Smooth muscle cell (in vitro differentiated cells): ENCODE measurements around the gene ICAM2. TPM values are rescaled to one million over a fixed set of nuclear protein-coding genes. Genes with fewer than 3 reads are reported as not detected.
"Not testable (repeated sequence)": the region's sequence is repeated elsewhere in the genome, so short reads cannot be mapped to it uniquely, and the experiment has no call there.

Experiments
- DNase-seq: peaks from one replicate; lab custom pipeline; 2025; ENCODE audit not compliant: unreplicated experiment; lab: John Stamatoyannopoulos, UW
- H2AFZ ChIP-seq: fragments of 200-600 bp; sonication (generic); 2 replicates; pipeline ENCODE4 v1.6.0; 2016; ENCODE audit warnings: antibody characterized with exemption, low read depth, mild to moderate bottlenecking
- H3F3A ChIP-seq: fragments of 200-600 bp; sonication (generic); 2 replicates; pipeline ENCODE4 v1.6.0; 2017; ENCODE audit warnings: antibody characterized with exemption, low read depth
- H3K27ac ChIP-seq: fragments of 200-600 bp; sonication (generic); 2 replicates; pipeline ENCODE4 v1.5.1; 2016; ENCODE audit warnings: low read depth, mild to moderate bottlenecking
- H3K27me3 ChIP-seq: fragments of 200-600 bp; sonication (generic); 2 replicates; pipeline ENCODE4 v1.6.1; 2016; ENCODE audit warnings: low read depth, mild to moderate bottlenecking
- H3K36me3 ChIP-seq: fragments of 200-600 bp; sonication (generic); 2 replicates; pipeline ENCODE4 v1.5.1; 2016; ENCODE audit warnings: low read depth
- H3K4me1 ChIP-seq: fragments of 200-600 bp; sonication (generic); 2 replicates; pipeline ENCODE4 v1.5.1; 2016; ENCODE audit warnings: low read depth
- H3K4me2 ChIP-seq: fragments of 200-600 bp; sonication (generic); 2 replicates; pipeline ENCODE4 v1.6.0; 2016; ENCODE audit warnings: mild to moderate bottlenecking
- H3K4me3 ChIP-seq: fragments of 200-600 bp; sonication (generic); 2 replicates; pipeline ENCODE4 v1.5.1; 2016; ENCODE audit warnings: mild to moderate bottlenecking
- H3K79me2 ChIP-seq: fragments of 200-600 bp; sonication (generic); 2 replicates; pipeline ENCODE4 v1.6.0; 2016; ENCODE audit warnings: low read depth, mild to moderate bottlenecking
- H3K9ac ChIP-seq: fragments of 200-600 bp; sonication (generic); 2 replicates; pipeline ENCODE4 v1.6.0; 2016; ENCODE audit warnings: low read depth
- H3K9me3 ChIP-seq: fragments of 200-600 bp; sonication (generic); replicated peaks from 2 replicates; pipeline ENCODE4 v1.5.1; 2016; ENCODE audit warnings: low read depth
- H4K20me1 ChIP-seq: fragments of 200-600 bp; sonication (generic); 2 replicates; pipeline ENCODE4 v1.6.0; 2016; ENCODE audit warnings: low read depth
- CTCF ChIP-seq: fragments of 200-600 bp; sonication (generic); IDR thresholded peaks from 2 replicates; pipeline ENCODE4 v1.5.1; 2017; ENCODE audit warnings: borderline replicate concordance, mild to moderate bottlenecking, antibody characterized with exemption; ENCODE audit not compliant: insufficient read depth, poor library complexity, severe bottlenecking
- WGBS: methylation state at CpG from one replicate; pipeline ENCODE4 v1.1.7; 2016; ENCODE audit warnings: low lambda C conversion rate; 5-methylcytosine and 5-hydroxymethylcytosine counted together
- polyA plus RNA-seq: library from polyadenylated mRNA; unstranded; fragments of >200 nt; fragmentation: Nextera tagmentation; extraction: Ambion mirVana; gene quantifications from 2 replicates; pipeline ENCODE4 v1.2.1, GENCODE V29; 2016
- total RNA-seq: library from RNA; depleted of rRNA; stranded (reverse); fragments of >200 nt; gene quantifications from 2 replicates; pipeline ENCODE4 v1.2.3, GENCODE V29; 2014

ICAM2 gene
- total and polyA plus RNA-seq, 2 experiments from 2014 or later, result 1.0 TPM; not detected in 1

GRCh38 chr17:64008346-64008745 lies 12.1 kb downstream of the ICAM2 start:
- peaks cover 10% of the 10 kb centered on the region for H3K27me3 ChIP-seq
- H3K4me2 ChIP-seq, result no peak overlapping the region
- H3K79me2 ChIP-seq, result no peaks in the 10 kb centered on the region
- no peaks in the 10 kb centered on the region for H3K9me3 ChIP-seq
- no peak overlapping the region for H3K9ac ChIP-seq
- H4K20me1 ChIP-seq, result no peaks in the 10 kb centered on the region
- no peaks in the 10 kb centered on the region for H3K36me3 ChIP-seq
- peaks cover 8% of the 10 kb centered on the region for H3K4me1 ChIP-seq
- H3F3A ChIP-seq, result no peaks in the 10 kb centered on the region
- WGBS, result 98% methylated on average over 5 of the region's 5 CpGs
- no peak overlapping the region for H3K27ac ChIP-seq
- DNase-seq, result no peak
- H3K4me3 ChIP-seq, result no peak overlapping the region
- H2AFZ ChIP-seq, result no peak overlapping the region
- no peak for TF ChIP-seq CTCF

GRCh38 chr17:64007838-64008282 lies 12.6 kb downstream of the ICAM2 start:
- Histone ChIP-seq H3K27me3 (peaks cover 10% of the 10 kb centered on the region), H3K9ac (no peak overlapping the region), H3K4me1 (peaks cover 8% of the 10 kb centered on the region), H3K4me3 (no peak overlapping the region), H3F3A (no peaks in the 10 kb centered on the region), H3K4me2 (no peak overlapping the region), H3K9me3 (no peaks in the 10 kb centered on the region), H3K36me3 (no peaks in the 10 kb centered on the region), H2AFZ (no peak overlapping the region), H3K27ac (no peak overlapping the region), H3K79me2 (no peaks in the 10 kb centered on the region), H4K20me1 (no peaks in the 10 kb centered on the region)
- 93% methylated on average over 5 of the region's 5 CpGs for WGBS
- DNase-seq, result no peak
- TF ChIP-seq CTCF, result no peak

GRCh38 chr17:64007089-64007837 lies 13.2 kb downstream of the ICAM2 start:
- H2AFZ ChIP-seq, H4K20me1 ChIP-seq, H3K79me2 ChIP-seq, H3K36me3 ChIP-seq, DNase-seq, H3F3A ChIP-seq, H3K4me3 ChIP-seq, H3K27ac ChIP-seq, H3K27me3 ChIP-seq, H3K4me2 ChIP-seq, H3K9ac ChIP-seq, H3K4me1 ChIP-seq, H3K9me3 ChIP-seq: not testable (repeated sequence)
- 97% methylated on average over 5 of the region's 5 CpGs for WGBS

- H3K27me3 ChIP-seq, result no peaks in the 10 kb centered on the region
- H3K9ac ChIP-seq, result no peak overlapping the region
- no peaks in the 10 kb centered on the region for H4K20me1 ChIP-seq
- H3K36me3 ChIP-seq, result no peaks in the 10 kb centered on the region
- H3K79me2 ChIP-seq, result no peaks in the 10 kb centered on the region
- H3K4me2 ChIP-seq, result no peak overlapping the region
- 85% methylated on average over 13 of the region's 13 CpGs for WGBS
- no peaks in the 10 kb centered on the region for H3F3A ChIP-seq
- DNase-seq, result no peak
- H3K4me1 ChIP-seq, result peaks cover 8% of the 10 kb centered on the region
- no peak for TF ChIP-seq CTCF
- H3K9me3 ChIP-seq, result no peaks in the 10 kb centered on the region
- H3K27ac ChIP-seq, result no peak overlapping the region
- no peak overlapping the region for H3K4me3 ChIP-seq
- no peak overlapping the region for H2AFZ ChIP-seq
Measured at GRCh38 chr17:64006361-64007088, 13.9 kb downstream of the ICAM2 start.
